ENCODE results near the gene GNB3.

The GNB3 gene

GRCh38 chr12:6824901-6825381, 15.8 kb upstream of the GNB3 start:
- peaks cover 12% of the 10 kb centered on the region for H3K36me3 Mint-ChIP-seq (ENCODE audit: low read depth)
- peak overlapping the region; percentile 77 for H3K4me3 Mint-ChIP-seq

GRCh38 chr12:6825398-6826124, 15.2 kb upstream of the GNB3 start:
- DNase-seq = peak; percentile 95
- peaks cover 88% of the 10 kb centered on the region for H3K4me1 Mint-ChIP-seq

More at GRCh38 chr12:6824901-6825381, 15.8 kb upstream of the GNB3 start:
- no peak for TF ChIP-seq CTCF (IDR thresholded peaks at IDR 0.05)
- no peak for DNase-seq
- peaks cover 88% of the 10 kb centered on the region for H3K4me1 Mint-ChIP-seq
- no peak overlapping the region for H3K27ac Mint-ChIP-seq
- H3K27me3 Mint-ChIP-seq (ENCODE audit: low read depth, poor library complexity) = peaks cover 16% of the 10 kb centered on the region
- no peaks in the 10 kb centered on the region for H3K9me3 Mint-ChIP-seq

GRCh38 chr12:6826125-6826733, 14.5 kb upstream of the GNB3 start:
- peaks cover 88% of the 10 kb centered on the region for H3K4me1 Mint-ChIP-seq
- TF ChIP-seq CTCF (IDR thresholded peaks at IDR 0.05) = no peak
- H3K27me3 Mint-ChIP-seq (ENCODE audit: low read depth, poor library complexity) = peaks cover 16% of the 10 kb centered on the region
- H3K36me3 Mint-ChIP-seq (ENCODE audit: low read depth) = peaks cover 17% of the 10 kb centered on the region
- H3K27ac Mint-ChIP-seq = no peak overlapping the region
- H3K4me3 Mint-ChIP-seq = no peak overlapping the region
- no peak for DNase-seq
- H3K9me3 Mint-ChIP-seq = no peaks in the 10 kb centered on the region

More at GRCh38 chr12:6825398-6826124, 15.2 kb upstream of the GNB3 start:
- peaks cover 16% of the 10 kb centered on the region for H3K27me3 Mint-ChIP-seq (ENCODE audit: low read depth, poor library complexity)
- peaks cover 12% of the 10 kb centered on the region for H3K36me3 Mint-ChIP-seq (ENCODE audit: low read depth)
- H3K27ac Mint-ChIP-seq = no peak overlapping the region
- no peaks in the 10 kb centered on the region for H3K9me3 Mint-ChIP-seq
- peak overlapping the region; percentile 77 for H3K4me3 Mint-ChIP-seq
- peak; percentile 95 for TF ChIP-seq CTCF (IDR thresholded peaks at IDR 0.05)

- H3K27me3 Mint-ChIP-seq (ENCODE audit: low read depth, poor library complexity) = peaks cover 16% of the 10 kb centered on the region
- peaks cover 88% of the 10 kb centered on the region for H3K4me1 Mint-ChIP-seq
- TF ChIP-seq CTCF (IDR thresholded peaks at IDR 0.05) = no peak
- DNase-seq = no peak
- H3K36me3 Mint-ChIP-seq (ENCODE audit: low read depth) = peaks cover 24% of the 10 kb centered on the region
- H3K9me3 Mint-ChIP-seq = no peaks in the 10 kb centered on the region
- H3K4me3 Mint-ChIP-seq = peak overlapping the region; percentile 78
- peak overlapping the region; percentile 68 for H3K27ac Mint-ChIP-seq
Measured at GRCh38 chr12:6826734-6827436, 13.8 kb upstream of the GNB3 start.

GRCh38 chr12:6827437-6827911, 13.3 kb upstream of the GNB3 start:
- Mint-ChIP-seq H3K27ac (peak overlapping the region; percentile 68), H3K27me3 (ENCODE audit: low read depth, poor library complexity) (peaks cover 16% of the 10 kb centered on the region), H3K36me3 (ENCODE audit: low read depth) (peaks cover 29% of the 10 kb centered on the region), H3K4me3 (peak overlapping the region; percentile 78), H3K9me3 (no peaks in the 10 kb centered on the region), H3K4me1 (peaks cover 82% of the 10 kb centered on the region)
- peak; percentile 92 for DNase-seq
- no peak for TF ChIP-seq CTCF (IDR thresholded peaks at IDR 0.05)
